Upper lobe of right lung (tissue), 1 donor: ENCODE measurements around the gene PTGDR. TPM values are rescaled to one million over a fixed set of nuclear protein-coding genes. Genes with fewer than 3 reads are reported as not detected.
A peak's percentile ranks its signal among the peaks of the same experiment; 100 is the strongest.

Experiments
- ATAC-seq: fragments of 200-7000 bp; cut with Tn5 transposase; one replicate; pipeline ENCODE4 v1.9.1; 2020; ENCODE audit warnings: mild to moderate bottlenecking, moderate library complexity
- DNase-seq: peaks from one replicate; pipeline ENCODE4 v3.0.0-alpha.2; 2020
- H3K27ac ChIP-seq: fragments of 200-600 bp; one replicate; pipeline ENCODE4 v1.8.0; 2022
- H3K27me3 ChIP-seq: fragments of 200-600 bp; one replicate; pipeline ENCODE4 v1.8.0; 2022; ENCODE audit warnings: mild to moderate bottlenecking
- H3K36me3 ChIP-seq: fragments of 200-600 bp; one replicate; pipeline ENCODE4 v1.8.0; 2022
- H3K4me1 ChIP-seq: fragments of 200-600 bp; one replicate; pipeline ENCODE4 v1.8.0; 2022
- H3K4me3 ChIP-seq: fragments of 200-600 bp; one replicate; pipeline ENCODE4 v1.8.0; 2022; ENCODE audit warnings: mild to moderate bottlenecking
- H3K9me3 ChIP-seq: fragments of 200-600 bp; one replicate; pipeline ENCODE4 v1.8.0; 2022
- CTCF ChIP-seq: fragments of 200-600 bp; IDR thresholded peaks from one replicate; pipeline ENCODE4 v1.8.0; 2022; ENCODE audit warnings: antibody characterized with exemption
- intact Hi-C: fragments of 100-400 bp; cut with DNase I; formaldehyde crosslinking; loops from one replicate; pipeline ENCODE4 v1.11.0; 2022
- total RNA-seq: library from RNA; stranded (reverse); fragmentation: NEBNext Ultra II Directional; extraction: Animal tissue kit (Norgen Biotek cat#: 25700); gene quantifications from one replicate; pipeline ENCODE4 v1.2.1, GENCODE V29; 2021
- donor health status: DM: no; HTN: yes; CAD: no; lungs with severe emphysema.

Gene PTGDR
- total RNA-seq, 1 donor from 2014 or later = 1.6 TPM

GRCh38 chr14:52312931-52313355 lies 45.4 kb downstream of the PTGDR start:
- H3K36me3 ChIP-seq = no peaks in the 10 kb centered on the region
- ATAC-seq (peak; percentile 5), DNase-seq (no peak)
- peak overlapping the region; percentile 78 for H3K27ac ChIP-seq
- TF ChIP-seq CTCF = no peak
- H3K4me1 ChIP-seq = peaks cover 18% of the 10 kb centered on the region
- H3K27me3 ChIP-seq = peaks cover 4% of the 10 kb centered on the region
- peak overlapping the region; percentile 62 for H3K4me3 ChIP-seq
- intact Hi-C loops = no loop called here
- no peaks in the 10 kb centered on the region for H3K9me3 ChIP-seq

GRCh38 chr14:52313462-52313861 lies 46.0 kb downstream of the PTGDR start:
- peak overlapping the region; percentile 78 for H3K27ac ChIP-seq
- intact Hi-C loops = no loop called here
- H3K4me3 ChIP-seq = peak overlapping the region; percentile 62
- DNase-seq = no peak
- peaks cover 18% of the 10 kb centered on the region for H3K4me1 ChIP-seq
- no peaks in the 10 kb centered on the region for H3K9me3 ChIP-seq
- H3K27me3 ChIP-seq = peaks cover 4% of the 10 kb centered on the region
- ATAC-seq = no peak
- TF ChIP-seq CTCF = no peak
- H3K36me3 ChIP-seq = no peaks in the 10 kb centered on the region

GRCh38 chr14:52313903-52314594 lies 46.6 kb downstream of the PTGDR start, which contains the start of gene PTGER2:
Gene PTGER2, plus strand, starts transcription at chr14:52314312. Its CDS starts 237 bp downstream, at chr14:52314549.
- DNase-seq = peak; percentile 95
- no peaks in the 10 kb centered on the region for H3K9me3 ChIP-seq
- peak within 1 kb of the TSS; percentile 78 for H3K27ac ChIP-seq
- no peaks in the 10 kb centered on the region for H3K36me3 ChIP-seq
- H3K4me1 ChIP-seq = peaks cover 18% of the 10 kb centered on the region
- intact Hi-C loops = no loop called here
- H3K27me3 ChIP-seq = peaks cover 4% of the 10 kb centered on the region
- no peak for TF ChIP-seq CTCF
- H3K4me3 ChIP-seq = peak within 1 kb of the TSS; percentile 62
- peak; percentile 90 for ATAC-seq

GRCh38 chr14:52314595-52315354 lies 47.3 kb downstream of the PTGDR start:
- no peak for TF ChIP-seq CTCF
- Histone ChIP-seq H3K4me1 (peaks cover 18% of the 10 kb centered on the region), H3K27ac (peak overlapping the region; percentile 78), H3K9me3 (no peaks in the 10 kb centered on the region), H3K4me3 (peak overlapping the region; percentile 62), H3K36me3 (no peaks in the 10 kb centered on the region), H3K27me3 (peaks cover 4% of the 10 kb centered on the region)
- intact Hi-C loops = no loop called here
- DNase-seq (peak; percentile 74), ATAC-seq (peak; percentile 40)

GRCh38 chr14:52315355-52315718 lies 47.8 kb downstream of the PTGDR start:
- Histone ChIP-seq H3K27ac (peak overlapping the region; percentile 78), H3K9me3 (no peaks in the 10 kb centered on the region), H3K27me3 (no peaks in the 10 kb centered on the region), H3K36me3 (no peaks in the 10 kb centered on the region), H3K4me1 (peaks cover 18% of the 10 kb centered on the region), H3K4me3 (peak overlapping the region; percentile 62)
- DNase-seq (no peak), ATAC-seq (peak; percentile 56)
- intact Hi-C loops = no loop called here
- no peak for TF ChIP-seq CTCF
